Astrocyte of the spinal cord (primary cell): ENCODE data around the gene SLTM.

Source experiments
- DNase-seq: peaks from one replicate; pipeline ENCODE4 v3.0.0; 2011; ENCODE audit warnings: low read depth, low spot score
- H3K4me3 ChIP-seq: 2 replicates; pipeline ENCODE4 v1.5.1; 2011; ENCODE audit warnings: low read depth, mild to moderate bottlenecking, low read length, moderate library complexity
- CTCF ChIP-seq: IDR thresholded peaks from 2 replicates; pipeline ENCODE4 v1.5.1; 2012; ENCODE audit warnings: low read depth, mild to moderate bottlenecking, low read length, inconsistent platforms
- in situ Hi-C: cut with HindIII; loops from 2 replicates; pipeline ENCODE4 v1.10.0; 2017; ENCODE audit warnings: low sequenced_read_pairs

SLTM gene

GRCh38 chr15:58966698-58967097, 33.2 kb upstream of the SLTM start:
- TF ChIP-seq CTCF: no peak
- no peak overlapping the region for H3K4me3 ChIP-seq
- DNase-seq: no peak
- in situ Hi-C loops: no loop called here

GRCh38 chr15:58962662-58963565, 29.4 kb upstream of the SLTM start:
- in situ Hi-C loops: no loop called here
- no peak for DNase-seq

GRCh38 chr15:58962136-58962535, 28.7 kb upstream of the SLTM start:
- TF ChIP-seq CTCF: no peak
- in situ Hi-C loops: no loop called here
- DNase-seq: no peak
- no peak overlapping the region for H3K4me3 ChIP-seq

More at GRCh38 chr15:58962662-58963565, 29.4 kb upstream of the SLTM start:
- H3K4me3 ChIP-seq: no peak overlapping the region
- TF ChIP-seq CTCF: no peak

GRCh38 chr15:58958811-58959210, 25.3 kb upstream of the SLTM start:
- H3K4me3 ChIP-seq: no peak overlapping the region
- TF ChIP-seq CTCF: no peak
- DNase-seq: no peak
- in situ Hi-C loops: no loop called here

GRCh38 chr15:58957101-58957973, 23.9 kb upstream of the SLTM start:
- DNase-seq: peak; percentile 52
- TF ChIP-seq CTCF: peak; percentile 90
- H3K4me3 ChIP-seq: no peak overlapping the region
- in situ Hi-C loops: no loop called here

- in situ Hi-C loops: no loop called here
- DNase-seq: peak; percentile 36
- no peak for TF ChIP-seq CTCF
Observed at GRCh38 chr15:58952751-58953150, 19.3 kb upstream of the SLTM start.

More at GRCh38 chr15:58952751-58953150, 19.3 kb upstream of the SLTM start:
- H3K4me3 ChIP-seq: no peak overlapping the region
